ENCODE measurements around the gene RHOJ.

Gene RHOJ

GRCh38 chr14:63248211-63248610 is 44.0 kb downstream of the RHOJ start:
- no peaks in the 10 kb centered on the region for H3K9me3 ChIP-seq (ENCODE audit: control insufficient read depth, low read length)
- H3K4me3 ChIP-seq (ENCODE audit: insufficient read depth, low read depth, low read length, poor library complexity, severe bottlenecking): no peak overlapping the region
- no peaks in the 10 kb centered on the region for H3K27me3 ChIP-seq (replicated peaks; ENCODE audit: control insufficient read depth, insufficient read depth, low read length, poor library complexity, severe bottlenecking)
- no peaks in the 10 kb centered on the region for H3K4me1 ChIP-seq (ENCODE audit: control insufficient read depth, insufficient read depth, low read length, poor library complexity, severe bottlenecking)
- H3K36me3 ChIP-seq (ENCODE audit: control insufficient read depth, insufficient read depth, low read length): no peaks in the 10 kb centered on the region
- no peak overlapping the region for H3K27ac ChIP-seq (ENCODE audit: insufficient read depth, low read length, poor library complexity, severe bottlenecking)
- no peak for DNase-seq

GRCh38 chr14:63249092-63249491 is 44.8 kb downstream of the RHOJ start:
- Histone ChIP-seq H3K27me3 (replicated peaks; ENCODE audit: control insufficient read depth, insufficient read depth, low read length, poor library complexity, severe bottlenecking) (no peaks in the 10 kb centered on the region), H3K4me1 (ENCODE audit: control insufficient read depth, insufficient read depth, low read length, poor library complexity, severe bottlenecking) (no peaks in the 10 kb centered on the region), H3K4me3 (ENCODE audit: insufficient read depth, low read depth, low read length, poor library complexity, severe bottlenecking) (no peak overlapping the region), H3K9me3 (ENCODE audit: control insufficient read depth, low read length) (no peaks in the 10 kb centered on the region), H3K27ac (ENCODE audit: insufficient read depth, low read length, poor library complexity, severe bottlenecking) (no peak overlapping the region), H3K36me3 (ENCODE audit: control insufficient read depth, insufficient read depth, low read length) (no peaks in the 10 kb centered on the region)
- DNase-seq: no peak

- Histone ChIP-seq H3K27ac (ENCODE audit: insufficient read depth, low read length, poor library complexity, severe bottlenecking) (no peak overlapping the region), H3K4me3 (ENCODE audit: insufficient read depth, low read depth, low read length, poor library complexity, severe bottlenecking) (no peak overlapping the region), H3K27me3 (replicated peaks; ENCODE audit: control insufficient read depth, insufficient read depth, low read length, poor library complexity, severe bottlenecking) (no peaks in the 10 kb centered on the region), H3K4me1 (ENCODE audit: control insufficient read depth, insufficient read depth, low read length, poor library complexity, severe bottlenecking) (no peaks in the 10 kb centered on the region), H3K36me3 (ENCODE audit: control insufficient read depth, insufficient read depth, low read length) (no peaks in the 10 kb centered on the region), H3K9me3 (ENCODE audit: control insufficient read depth, low read length) (no peaks in the 10 kb centered on the region)
- DNase-seq: no peak
Observed at GRCh38 chr14:63257299-63257698, 53.1 kb downstream of the RHOJ start.

GRCh38 chr14:63262446-63262845 is 58.2 kb downstream of the RHOJ start:
- no peak for DNase-seq
- no peak overlapping the region for H3K27ac ChIP-seq (ENCODE audit: insufficient read depth, low read length, poor library complexity, severe bottlenecking)
- peaks cover under 1% of the 10 kb centered on the region for H3K27me3 ChIP-seq (replicated peaks; ENCODE audit: control insufficient read depth, insufficient read depth, low read length, poor library complexity, severe bottlenecking)
- no peaks in the 10 kb centered on the region for H3K36me3 ChIP-seq (ENCODE audit: control insufficient read depth, insufficient read depth, low read length)
- H3K4me3 ChIP-seq (ENCODE audit: insufficient read depth, low read depth, low read length, poor library complexity, severe bottlenecking): no peak overlapping the region
- H3K4me1 ChIP-seq (ENCODE audit: control insufficient read depth, insufficient read depth, low read length, poor library complexity, severe bottlenecking): no peaks in the 10 kb centered on the region
- H3K9me3 ChIP-seq (ENCODE audit: control insufficient read depth, low read length): no peaks in the 10 kb centered on the region

GRCh38 chr14:63266106-63266505 is 61.9 kb downstream of the RHOJ start:
- Histone ChIP-seq H3K27ac (ENCODE audit: insufficient read depth, low read length, poor library complexity, severe bottlenecking) (no peak overlapping the region), H3K27me3 (replicated peaks; ENCODE audit: control insufficient read depth, insufficient read depth, low read length, poor library complexity, severe bottlenecking) (peaks cover 2% of the 10 kb centered on the region), H3K9me3 (ENCODE audit: control insufficient read depth, low read length) (no peaks in the 10 kb centered on the region), H3K4me3 (ENCODE audit: insufficient read depth, low read depth, low read length, poor library complexity, severe bottlenecking) (no peak overlapping the region), H3K4me1 (ENCODE audit: control insufficient read depth, insufficient read depth, low read length, poor library complexity, severe bottlenecking) (no peaks in the 10 kb centered on the region), H3K36me3 (ENCODE audit: control insufficient read depth, insufficient read depth, low read length) (no peaks in the 10 kb centered on the region)
- no peak for DNase-seq

GRCh38 chr14:63267171-63267570 is 62.9 kb downstream of the RHOJ start:
- H3K36me3 ChIP-seq (ENCODE audit: control insufficient read depth, insufficient read depth, low read length): no peaks in the 10 kb centered on the region
- no peak overlapping the region for H3K27ac ChIP-seq (ENCODE audit: insufficient read depth, low read length, poor library complexity, severe bottlenecking)
- no peak overlapping the region for H3K4me3 ChIP-seq (ENCODE audit: insufficient read depth, low read depth, low read length, poor library complexity, severe bottlenecking)
- DNase-seq: no peak
- H3K9me3 ChIP-seq (ENCODE audit: control insufficient read depth, low read length): no peaks in the 10 kb centered on the region
- no peaks in the 10 kb centered on the region for H3K4me1 ChIP-seq (ENCODE audit: control insufficient read depth, insufficient read depth, low read length, poor library complexity, severe bottlenecking)
- H3K27me3 ChIP-seq (replicated peaks; ENCODE audit: control insufficient read depth, insufficient read depth, low read length, poor library complexity, severe bottlenecking): peaks cover 2% of the 10 kb centered on the region

GRCh38 chr14:63268771-63269170 is 64.5 kb downstream of the RHOJ start:
- H3K4me1 ChIP-seq (ENCODE audit: control insufficient read depth, insufficient read depth, low read length, poor library complexity, severe bottlenecking): no peaks in the 10 kb centered on the region
- no peak for DNase-seq
- H3K4me3 ChIP-seq (ENCODE audit: insufficient read depth, low read depth, low read length, poor library complexity, severe bottlenecking): no peak overlapping the region
- H3K27me3 ChIP-seq (replicated peaks; ENCODE audit: control insufficient read depth, insufficient read depth, low read length, poor library complexity, severe bottlenecking): peaks cover 2% of the 10 kb centered on the region
- H3K9me3 ChIP-seq (ENCODE audit: control insufficient read depth, low read length): no peaks in the 10 kb centered on the region
- no peak overlapping the region for H3K27ac ChIP-seq (ENCODE audit: insufficient read depth, low read length, poor library complexity, severe bottlenecking)
- H3K36me3 ChIP-seq (ENCODE audit: control insufficient read depth, insufficient read depth, low read length): no peaks in the 10 kb centered on the region

GRCh38 chr14:63269561-63270225 is 65.5 kb downstream of the RHOJ start:
- Histone ChIP-seq H3K4me3 (ENCODE audit: insufficient read depth, low read depth, low read length, poor library complexity, severe bottlenecking) (no peak overlapping the region), H3K27me3 (replicated peaks; ENCODE audit: control insufficient read depth, insufficient read depth, low read length, poor library complexity, severe bottlenecking) (peaks cover 2% of the 10 kb centered on the region), H3K4me1 (ENCODE audit: control insufficient read depth, insufficient read depth, low read length, poor library complexity, severe bottlenecking) (no peaks in the 10 kb centered on the region), H3K27ac (ENCODE audit: insufficient read depth, low read length, poor library complexity, severe bottlenecking) (no peak overlapping the region), H3K9me3 (ENCODE audit: control insufficient read depth, low read length) (no peaks in the 10 kb centered on the region), H3K36me3 (ENCODE audit: control insufficient read depth, insufficient read depth, low read length) (no peaks in the 10 kb centered on the region)
- DNase-seq: no peak

GRCh38 chr14:63273129-63273528 is 68.9 kb downstream of the RHOJ start:
- Histone ChIP-seq H3K4me1 (ENCODE audit: control insufficient read depth, insufficient read depth, low read length, poor library complexity, severe bottlenecking) (no peaks in the 10 kb centered on the region), H3K36me3 (ENCODE audit: control insufficient read depth, insufficient read depth, low read length) (no peaks in the 10 kb centered on the region), H3K4me3 (ENCODE audit: insufficient read depth, low read depth, low read length, poor library complexity, severe bottlenecking) (no peak overlapping the region), H3K9me3 (ENCODE audit: control insufficient read depth, low read length) (no peaks in the 10 kb centered on the region), H3K27me3 (replicated peaks; ENCODE audit: control insufficient read depth, insufficient read depth, low read length, poor library complexity, severe bottlenecking) (no peaks in the 10 kb centered on the region), H3K27ac (ENCODE audit: insufficient read depth, low read length, poor library complexity, severe bottlenecking) (no peak overlapping the region)
- no peak for DNase-seq

- no peak for DNase-seq
- Histone ChIP-seq H3K36me3 (ENCODE audit: control insufficient read depth, insufficient read depth, low read length) (no peaks in the 10 kb centered on the region), H3K9me3 (ENCODE audit: control insufficient read depth, low read length) (no peaks in the 10 kb centered on the region), H3K4me1 (ENCODE audit: control insufficient read depth, insufficient read depth, low read length, poor library complexity, severe bottlenecking) (no peaks in the 10 kb centered on the region), H3K27me3 (replicated peaks; ENCODE audit: control insufficient read depth, insufficient read depth, low read length, poor library complexity, severe bottlenecking) (no peaks in the 10 kb centered on the region), H3K27ac (ENCODE audit: insufficient read depth, low read length, poor library complexity, severe bottlenecking) (no peak overlapping the region), H3K4me3 (ENCODE audit: insufficient read depth, low read depth, low read length, poor library complexity, severe bottlenecking) (no peak overlapping the region)
Observed at GRCh38 chr14:63273717-63274655, 69.7 kb downstream of the RHOJ start.
